ENCODE measurements around the gene HOXA5. TPM values are rescaled to one million over a fixed set of nuclear protein-coding genes. Genes with fewer than 3 reads are reported as not detected.
A peak's percentile ranks its signal among the peaks of the same experiment; 100 is the strongest.

The HOXA5 gene
- total RNA-seq, 2 donors from 2014 or later: 0.99 to 2.6 TPM

GRCh38 chr7:27165996-27166530 lies 22.6 kb upstream of the HOXA5 start:
- H3K27ac ChIP-seq: no peak overlapping the region
- WGBS, 2 donors: 7 to 15% methylated on average over 17 to 46 of the region's 46 CpGs
- peaks cover 17% of the 10 kb centered on the region for H3K4me1 ChIP-seq
- peaks cover 0 to 69% of the 10 kb centered on the region in 2 donors for H3K27me3 ChIP-seq
- no peak for DNase-seq
- H3K9me3 ChIP-seq: no peaks in the 10 kb centered on the region
- no peak overlapping the region for H3K4me3 ChIP-seq
- no peak for ATAC-seq
- no peaks in the 10 kb centered on the region for H3K36me3 ChIP-seq (replicated peaks in 1 of 2; ENCODE audit: insufficient read depth in 1 of 2, low read depth in 2 of 2)
- intact Hi-C loops (cut with DNase I): loop anchor here (10.0 kb wide), 1 partner anchor 311 kb away; no protein-coding TSS in a partner anchor
- no peak for TF ChIP-seq CTCF (IDR thresholded peaks at IDR 0.05)
- TF ChIP-seq POLR2A (IDR thresholded peaks at IDR 0.05): no peak

GRCh38 chr7:27165089-27165995 lies 21.9 kb upstream of the HOXA5 start, which contains the start of gene HOXA9:
Gene HOXA9 (minus strand): TSS chr7:27165537. CDS start chr7:27165457, 80 bp downstream.
- ATAC-seq: no peak
- WGBS, 2 donors: 7 to 17% methylated on average over 51 to 79 of the region's 82 CpGs
- Histone ChIP-seq H3K9me3 (no peaks in the 10 kb centered on the region), H3K27ac (no peak within 1 kb of the TSS), H3K4me3 (no peak within 1 kb of the TSS), H3K4me1 (peaks cover 24% of the 10 kb centered on the region), H3K27me3 (peaks cover 0 to 68% of the 10 kb centered on the region in 2 donors), H3K36me3 (replicated peaks in 1 of 2; ENCODE audit: insufficient read depth in 1 of 2, low read depth in 2 of 2) (no peaks in the 10 kb centered on the region)
- TF ChIP-seq CTCF (IDR thresholded peaks at IDR 0.05) (no peak), POLR2A (IDR thresholded peaks at IDR 0.05) (no peak)
- DNase-seq: peak in 1 of 4 donors; percentile 43
- intact Hi-C loops (cut with DNase I): loop anchor here (10.0 kb wide), 1 partner anchor 311 kb away; no protein-coding TSS in a partner anchor

GRCh38 chr7:27164367-27165088 lies 21.0 kb upstream of the HOXA5 start:
- H3K9me3 ChIP-seq: no peaks in the 10 kb centered on the region
- peaks cover 0 to 68% of the 10 kb centered on the region in 2 donors for H3K27me3 ChIP-seq
- no peak overlapping the region for H3K4me3 ChIP-seq
- H3K36me3 ChIP-seq (replicated peaks in 1 of 2; ENCODE audit: insufficient read depth in 1 of 2, low read depth in 2 of 2): no peaks in the 10 kb centered on the region
- intact Hi-C loops (cut with DNase I): loop anchor here (10.0 kb wide), 1 partner anchor 310 kb away; no protein-coding TSS in a partner anchor
- WGBS, 2 donors: 5 to 8% methylated on average over 27 to 47 of the region's 47 CpGs
- H3K27ac ChIP-seq: no peak overlapping the region
- TF ChIP-seq POLR2A (IDR thresholded peaks at IDR 0.05) (no peak), CTCF (IDR thresholded peaks at IDR 0.05) (no peak)
- DNase-seq (no peak), ATAC-seq (no peak)
- peaks cover 26% of the 10 kb centered on the region for H3K4me1 ChIP-seq

- Histone ChIP-seq H3K36me3 (replicated peaks in 1 of 2; ENCODE audit: insufficient read depth in 1 of 2, low read depth in 2 of 2) (no peaks in the 10 kb centered on the region), H3K4me3 (no peak overlapping the region), H3K4me1 (peaks cover 22% of the 10 kb centered on the region), H3K9me3 (no peaks in the 10 kb centered on the region), H3K27me3 (peaks cover 0 to 67% of the 10 kb centered on the region in 2 donors), H3K27ac (no peak overlapping the region)
- WGBS, 2 donors: 9 to 19% methylated on average over 12 of the region's 12 CpGs
- ATAC-seq: no peak
- intact Hi-C loops (cut with DNase I): loop anchor here (10.0 kb wide), 1 partner anchor 309 kb away; no protein-coding TSS in a partner anchor
- TF ChIP-seq CTCF (IDR thresholded peaks at IDR 0.05) (no peak), POLR2A (IDR thresholded peaks at IDR 0.05) (no peak)
- no peak for DNase-seq
Observed at GRCh38 chr7:27164045-27164366, 20.5 kb upstream of the HOXA5 start.
